Measurements from ENCODE around the gene EIF1AX. TPM values are rescaled to one million over a fixed set of nuclear protein-coding genes. Genes with fewer than 3 reads are reported as not detected.

EIF1AX gene
- total RNA-seq, 1 experiment from 2014 or later: 51.1 TPM

DNA sequence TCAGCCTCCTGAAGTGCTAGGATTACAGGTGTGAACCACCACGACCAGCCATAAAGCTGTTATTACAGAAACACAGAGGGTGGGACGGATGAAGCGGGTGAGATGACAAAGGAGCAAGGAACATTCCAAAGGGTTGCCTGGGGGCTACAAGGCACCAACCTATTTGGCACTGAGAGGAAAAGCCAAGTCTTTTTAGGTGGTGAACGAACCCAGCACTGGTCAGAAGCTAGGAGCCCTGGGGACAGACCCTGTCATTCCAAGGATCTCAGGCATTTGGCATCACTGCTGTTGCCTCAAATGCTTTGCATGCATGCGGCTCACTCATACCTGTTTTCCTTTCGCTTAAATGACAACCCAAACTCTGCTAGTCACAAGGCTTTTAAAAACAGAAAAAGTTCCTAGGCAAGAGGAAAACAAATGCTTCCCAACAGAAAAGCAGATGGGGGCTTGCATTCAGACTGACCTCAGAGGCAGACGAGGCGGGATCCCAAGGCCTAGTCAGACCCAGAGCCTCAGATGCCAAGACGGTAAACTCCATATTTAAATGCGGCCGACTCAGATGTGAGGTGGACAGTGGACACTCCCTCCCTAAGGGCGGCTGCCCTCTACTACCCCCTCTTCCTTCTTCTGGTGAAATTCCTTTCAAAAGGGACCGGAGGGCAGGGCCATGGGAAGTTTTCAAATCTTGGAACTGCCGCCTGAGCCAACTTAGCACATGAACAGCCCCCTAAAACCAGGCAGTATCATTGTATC is 29.4 kb downstream of the EIF1AX start:
- BruUV-seq (replicated peaks): no TSS peak
- no peak overlapping the region for H3K9ac ChIP-seq (ENCODE audit: low read length)
- H3K4me3 ChIP-seq (ENCODE audit: low read length): no peak overlapping the region
- CTCF ChIA-PET: no interaction called here
- H3K9me3 ChIP-seq (ENCODE audit: low read length): no peaks in the 10 kb centered on the region
- H3K4me1 ChIP-seq (ENCODE audit: insufficient read depth, low read length): no peaks in the 10 kb centered on the region
- H4K20me1 ChIP-seq (ENCODE audit: low read length): no peaks in the 10 kb centered on the region
- ATAC-seq: no peak
- no peaks in the 10 kb centered on the region for H3K79me2 ChIP-seq (ENCODE audit: low read length)
- H2AFZ ChIP-seq (ENCODE audit: low read length): no peak overlapping the region
- H3K36me3 ChIP-seq (ENCODE audit: low read depth, low read length): no peaks in the 10 kb centered on the region
- no peak overlapping the region for H3K4me2 ChIP-seq (ENCODE audit: low read length)
- H3K9me2 ChIP-seq (replicated peaks; ENCODE audit: low read length): no peaks in the 10 kb centered on the region
- H3K27ac ChIP-seq (ENCODE audit: low read length): no peak overlapping the region
- POLR2A ChIA-PET (ENCODE audit: unreplicated experiment): no interaction called here
- no peak for DNase-seq
- no peaks in the 10 kb centered on the region for H3F3A ChIP-seq (ENCODE audit: low read length, unreplicated experiment)
- H3K27me3 ChIP-seq (ENCODE audit: low read length): no peaks in the 10 kb centered on the region
- intact Hi-C loops (cut with micrococcal nuclease): no loop called here
- TF ChIP-seq EZH2phosphoT487 (IDR thresholded peaks at IDR 0.05; ENCODE audit: borderline replicate concordance, low read length): no peak
- no peak for TF ChIP-seq EZH2 (IDR thresholded peaks at IDR 0.05; ENCODE audit: low read length, unreplicated experiment)
- TF ChIP-seq, protein P1, sequence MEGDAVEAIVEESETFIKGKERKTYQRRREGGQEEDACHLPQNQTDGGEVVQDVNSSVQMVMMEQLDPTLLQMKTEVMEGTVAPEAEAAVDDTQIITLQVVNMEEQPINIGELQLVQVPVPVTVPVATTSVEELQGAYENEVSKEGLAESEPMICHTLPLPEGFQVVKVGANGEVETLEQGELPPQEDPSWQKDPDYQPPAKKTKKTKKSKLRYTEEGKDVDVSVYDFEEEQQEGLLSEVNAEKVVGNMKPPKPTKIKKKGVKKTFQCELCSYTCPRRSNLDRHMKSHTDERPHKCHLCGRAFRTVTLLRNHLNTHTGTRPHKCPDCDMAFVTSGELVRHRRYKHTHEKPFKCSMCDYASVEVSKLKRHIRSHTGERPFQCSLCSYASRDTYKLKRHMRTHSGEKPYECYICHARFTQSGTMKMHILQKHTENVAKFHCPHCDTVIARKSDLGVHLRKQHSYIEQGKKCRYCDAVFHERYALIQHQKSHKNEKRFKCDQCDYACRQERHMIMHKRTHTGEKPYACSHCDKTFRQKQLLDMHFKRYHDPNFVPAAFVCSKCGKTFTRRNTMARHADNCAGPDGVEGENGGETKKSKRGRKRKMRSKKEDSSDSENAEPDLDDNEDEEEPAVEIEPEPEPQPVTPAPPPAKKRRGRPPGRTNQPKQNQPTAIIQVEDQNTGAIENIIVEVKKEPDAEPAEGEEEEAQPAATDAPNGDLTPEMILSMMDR (conservative IDR thresholded peaks at IDR 0.05; ENCODE audit: low read depth, low read length): no peak

DNA sequence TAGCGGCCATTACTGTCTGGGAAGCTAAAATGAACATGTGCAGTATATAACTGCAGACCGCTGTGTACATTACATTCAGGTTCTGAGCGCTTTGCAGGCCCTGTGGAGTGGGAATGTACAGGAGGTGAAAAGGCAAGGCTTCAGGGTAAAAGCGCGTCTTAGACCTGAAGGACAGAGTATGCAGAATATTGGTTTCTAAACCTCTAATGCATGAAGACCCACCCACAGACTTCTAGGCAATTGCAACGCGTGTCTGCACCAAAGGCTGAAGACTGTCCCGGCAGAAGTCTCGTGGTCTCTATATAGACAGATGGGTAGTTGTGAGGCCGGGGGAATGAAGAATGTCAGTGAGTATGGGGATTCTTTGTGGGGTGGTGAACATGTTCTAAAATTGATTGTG is 30.4 kb downstream of the EIF1AX start:
- no peak overlapping the region for H3K4me2 ChIP-seq (ENCODE audit: low read length)
- no TSS peak for BruUV-seq (replicated peaks)
- CTCF ChIA-PET: no interaction called here
- H4K20me1 ChIP-seq (ENCODE audit: low read length): no peaks in the 10 kb centered on the region
- no peak for ATAC-seq
- no peak overlapping the region for H2AFZ ChIP-seq (ENCODE audit: low read length)
- H3K79me2 ChIP-seq (ENCODE audit: low read length): no peaks in the 10 kb centered on the region
- DNase-seq: no peak
- POLR2A ChIA-PET (ENCODE audit: unreplicated experiment): no interaction called here
- no peaks in the 10 kb centered on the region for H3K4me1 ChIP-seq (ENCODE audit: insufficient read depth, low read length)
- no peak overlapping the region for H3K9ac ChIP-seq (ENCODE audit: low read length)
- intact Hi-C loops (cut with micrococcal nuclease): no loop called here
- TF ChIP-seq EZH2 (IDR thresholded peaks at IDR 0.05; ENCODE audit: low read length, unreplicated experiment) (no peak), EZH2phosphoT487 (IDR thresholded peaks at IDR 0.05; ENCODE audit: borderline replicate concordance, low read length) (no peak)
- TF ChIP-seq, protein P1 (conservative IDR thresholded peaks at IDR 0.05; ENCODE audit: low read depth, low read length): no peak
- no peaks in the 10 kb centered on the region for H3K36me3 ChIP-seq (ENCODE audit: low read depth, low read length)
- H3K27ac ChIP-seq (ENCODE audit: low read length): no peak overlapping the region
- H3K4me3 ChIP-seq (ENCODE audit: low read length): no peak overlapping the region
- no peaks in the 10 kb centered on the region for H3K9me2 ChIP-seq (replicated peaks; ENCODE audit: low read length)
- no peaks in the 10 kb centered on the region for H3K27me3 ChIP-seq (ENCODE audit: low read length)
- H3F3A ChIP-seq (ENCODE audit: low read length, unreplicated experiment): no peaks in the 10 kb centered on the region
- H3K9me3 ChIP-seq (ENCODE audit: low read length): no peaks in the 10 kb centered on the region

GRCh38 chrX:20101934-20102581 is 39.6 kb downstream of the EIF1AX start:
- H3K4me2 ChIP-seq (ENCODE audit: low read length): no peak overlapping the region
- no peaks in the 10 kb centered on the region for H3K27me3 ChIP-seq (ENCODE audit: low read length)
- H3K4me3 ChIP-seq (ENCODE audit: low read length): no peak overlapping the region
- H3K4me1 ChIP-seq (ENCODE audit: insufficient read depth, low read length): no peaks in the 10 kb centered on the region
- H3K79me2 ChIP-seq (ENCODE audit: low read length): no peaks in the 10 kb centered on the region
- intact Hi-C loops (cut with micrococcal nuclease): no loop called here
- H2AFZ ChIP-seq (ENCODE audit: low read length): no peak overlapping the region
- TF ChIP-seq EZH2phosphoT487 (IDR thresholded peaks at IDR 0.05; ENCODE audit: borderline replicate concordance, low read length) (no peak), EZH2 (IDR thresholded peaks at IDR 0.05; ENCODE audit: low read length, unreplicated experiment) (no peak)
- TF ChIP-seq, protein P1 (conservative IDR thresholded peaks at IDR 0.05; ENCODE audit: low read depth, low read length): no peak
- no peaks in the 10 kb centered on the region for H3K36me3 ChIP-seq (ENCODE audit: low read depth, low read length)
- H3K9ac ChIP-seq (ENCODE audit: low read length): no peak overlapping the region
- no peak for DNase-seq
- no peaks in the 10 kb centered on the region for H3K9me3 ChIP-seq (ENCODE audit: low read length)
- ChIA-PET CTCF (no interaction called here), POLR2A (ENCODE audit: unreplicated experiment) (no interaction called here)
- no peaks in the 10 kb centered on the region for H3K9me2 ChIP-seq (replicated peaks; ENCODE audit: low read length)
- no peak overlapping the region for H3K27ac ChIP-seq (ENCODE audit: low read length)
- no peaks in the 10 kb centered on the region for H4K20me1 ChIP-seq (ENCODE audit: low read length)
- H3F3A ChIP-seq (ENCODE audit: low read length, unreplicated experiment): no peaks in the 10 kb centered on the region
- ATAC-seq: no peak
- BruUV-seq (replicated peaks): no TSS peak

All from PC-3 (cell line).